GM18951 (cell line): ENCODE data around the gene KLHL29.

Experiments
- POLR2A ChIP-seq: IDR thresholded peaks from 4 replicates; pipeline ENCODE4 v1.6.1; 2011; ENCODE audit warnings: mild to moderate bottlenecking; ENCODE audit not compliant: insufficient read length, insufficient read depth; ENCODE audit errors: extremely low read depth
- in situ Hi-C: fragments of 300-500 bp; cut with MboI; formaldehyde crosslinking; loops from one replicate; pipeline ENCODE4 v1.12.0; 2022; ENCODE audit warnings: low sequenced_read_pairs, mixed read lengths, inconsistent platforms; ENCODE audit not compliant: unreplicated experiment

The KLHL29 gene

DNA sequence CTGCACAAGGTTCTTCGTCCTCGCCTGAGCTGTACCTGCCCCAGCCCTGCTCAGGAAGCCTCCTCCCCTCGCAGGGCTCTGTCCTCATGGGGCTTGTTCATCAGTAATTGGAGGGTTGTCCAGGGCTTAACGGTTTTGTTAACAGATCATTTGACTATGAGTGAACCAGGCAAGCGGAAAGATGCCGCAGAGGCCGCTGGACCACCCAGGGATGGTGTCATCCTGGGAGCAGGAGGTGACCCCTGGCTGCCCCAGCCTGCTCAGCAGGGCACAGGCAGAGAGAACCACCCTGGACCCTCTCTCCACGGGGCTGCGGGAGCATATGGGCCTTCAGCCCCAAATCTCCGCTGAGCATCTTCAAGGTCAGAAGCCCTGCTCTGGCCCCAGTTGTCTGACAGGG, 264.3 kb downstream of the KLHL29 start:
- no peak for TF ChIP-seq POLR2A
- in situ Hi-C loops = no loop called here

- TF ChIP-seq POLR2A = no peak
- in situ Hi-C loops = no loop called here
Measured at GRCh38 chr2:23649819-23650218, 264.8 kb downstream of the KLHL29 start.

- TF ChIP-seq POLR2A = no peak
- in situ Hi-C loops = no loop called here
Measured at GRCh38 chr2:23651187-23652080, 266.5 kb downstream of the KLHL29 start.

DNA sequence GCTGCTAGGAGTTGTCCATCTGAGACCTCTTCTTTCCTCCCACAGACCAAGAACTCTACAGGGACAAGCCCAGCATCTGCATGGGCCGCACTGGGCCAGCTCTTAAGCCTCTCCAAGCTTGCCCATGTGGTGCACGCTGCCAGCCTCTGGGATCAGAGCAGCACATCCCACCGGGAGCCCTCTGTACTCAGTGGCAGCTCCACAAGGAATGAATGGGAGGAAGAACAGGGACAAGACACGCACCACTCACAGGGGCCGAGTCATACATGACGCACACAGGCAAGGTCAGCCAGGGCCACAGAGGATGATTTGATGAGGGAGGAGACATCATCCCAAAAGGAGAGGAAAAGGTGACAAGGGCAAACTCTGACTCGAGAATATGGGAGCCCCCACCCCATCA, 268.3 kb downstream of the KLHL29 start:
- in situ Hi-C loops = no loop called here
- no peak for TF ChIP-seq POLR2A

- no peak for TF ChIP-seq POLR2A
- in situ Hi-C loops = no loop called here
Measured at GRCh38 chr2:23654756-23655155, 269.8 kb downstream of the KLHL29 start.

- TF ChIP-seq POLR2A = no peak
- in situ Hi-C loops = no loop called here
Measured at GRCh38 chr2:23655934-23656596, 271.1 kb downstream of the KLHL29 start.

DNA sequence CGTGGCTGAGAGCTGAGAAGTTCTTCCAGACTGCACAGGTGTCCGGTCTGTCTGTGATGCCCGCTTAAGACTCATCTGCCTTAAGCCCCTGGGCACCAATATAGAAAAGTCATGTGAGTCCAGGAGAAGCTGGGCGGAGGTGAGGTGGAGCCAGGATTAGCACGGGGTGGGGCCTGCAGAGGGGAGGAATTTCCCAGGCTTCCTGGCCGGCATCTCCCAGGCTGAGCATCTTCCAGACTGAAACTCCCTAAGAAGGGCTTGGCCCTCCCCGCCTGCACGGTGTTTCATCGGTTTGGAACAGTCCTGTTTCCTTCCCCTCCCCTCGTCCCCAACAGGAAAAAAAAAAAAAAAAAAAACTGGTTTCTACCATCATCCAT, 271.6 kb downstream of the KLHL29 start:
- TF ChIP-seq POLR2A = no peak
- in situ Hi-C loops = no loop called here

DNA sequence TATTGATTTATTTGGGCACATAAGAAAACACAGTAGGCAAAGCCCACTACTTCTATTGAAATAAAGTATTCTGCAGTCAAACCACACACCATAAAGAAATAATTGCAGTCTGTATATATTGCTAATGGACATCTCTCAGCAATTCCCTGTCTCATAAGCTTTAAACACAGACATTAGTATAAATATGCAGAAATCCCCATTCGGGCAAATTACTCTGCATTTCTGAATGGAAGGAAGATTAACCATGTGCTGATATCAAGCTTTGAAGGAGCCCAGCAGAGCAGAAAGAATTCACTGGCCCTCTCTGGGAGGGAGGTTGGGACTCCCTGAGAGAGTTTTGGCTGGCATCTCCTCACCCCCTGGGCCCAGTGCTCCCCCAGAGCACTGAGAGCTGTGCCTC, 272.4 kb downstream of the KLHL29 start:
- in situ Hi-C loops = no loop called here
- no peak for TF ChIP-seq POLR2A

DNA sequence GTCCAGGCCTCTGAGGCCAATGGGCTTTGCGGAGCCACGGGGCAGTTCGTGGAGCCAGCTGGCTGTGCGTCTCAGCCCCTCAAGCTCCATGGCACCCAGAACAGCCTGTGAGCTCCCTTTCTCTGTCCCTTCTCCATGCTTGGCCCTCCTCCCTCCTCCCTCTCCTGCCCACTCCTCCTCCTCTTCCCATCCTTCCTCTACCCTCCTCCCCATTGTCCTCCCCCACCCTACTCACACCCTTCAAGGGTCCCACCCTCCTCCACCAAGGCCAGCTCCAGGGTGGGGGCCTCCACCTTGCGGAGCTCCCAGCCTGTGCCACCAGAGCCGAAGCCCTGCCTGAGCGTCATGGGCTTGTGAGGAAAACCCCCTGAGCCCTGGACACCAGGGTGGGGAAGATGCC, 273.0 kb downstream of the KLHL29 start:
- in situ Hi-C loops = no loop called here
- no peak for TF ChIP-seq POLR2A

- TF ChIP-seq POLR2A = no peak
- in situ Hi-C loops = no loop called here
Measured at GRCh38 chr2:23658466-23658942, 273.5 kb downstream of the KLHL29 start.

DNA sequence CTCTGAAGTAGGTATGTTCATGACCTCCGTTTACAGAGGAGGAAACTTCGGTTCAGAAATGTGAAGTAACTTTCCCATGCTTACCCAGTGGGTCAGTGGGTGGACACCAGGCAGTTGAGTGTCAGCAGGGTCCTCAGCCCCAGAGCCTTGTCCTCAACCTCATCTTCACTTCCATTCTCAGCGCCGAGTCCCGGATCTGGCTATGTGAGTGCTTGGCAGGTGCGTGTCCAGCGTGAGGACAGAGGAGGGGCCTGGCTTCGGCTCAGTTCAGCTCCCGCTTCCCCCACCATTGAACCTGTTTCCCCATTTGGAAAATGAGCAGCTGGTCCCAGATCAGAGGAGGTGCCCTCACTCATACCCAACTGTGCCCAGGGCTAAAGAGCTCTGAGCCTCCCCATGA, 274.3 kb downstream of the KLHL29 start:
- in situ Hi-C loops = no loop called here
- TF ChIP-seq POLR2A = no peak

- TF ChIP-seq POLR2A = no peak
- in situ Hi-C loops = no loop called here
Measured at GRCh38 chr2:23659773-23660172, 274.8 kb downstream of the KLHL29 start.

- in situ Hi-C loops = no loop called here
Measured at GRCh38 chr2:23660237-23660636, 275.3 kb downstream of the KLHL29 start.

More at GRCh38 chr2:23660237-23660636, 275.3 kb downstream of the KLHL29 start:
- TF ChIP-seq POLR2A = no peak
